H1 (cell line): ENCODE data around the gene ACAA1. TPM values are rescaled to one million over a fixed set of nuclear protein-coding genes. Genes with fewer than 3 reads are reported as not detected.

Experiments
- CTCF ChIA-PET: fragments of 300-600 bp; sonication (Branson Sonifier 250); formaldehyde crosslinking; loops from one replicate; lab custom pipeline; 2021; ENCODE audit not compliant: partially characterized antibody; lab: Charles Lee
- POLR2A ChIA-PET: fragments of 300-600 bp; sonication (Branson Sonifier 250); formaldehyde crosslinking; loops from one replicate; lab custom pipeline; 2021; ENCODE audit warnings: inconsistent platforms; ENCODE audit not compliant: partially characterized antibody; lab: Charles Lee
- DNase-seq, 2 experiments: peaks; one replicate each; pipeline versions ENCODE4 v3.0.0 to v3.0.0-alpha.2; 2010 to 2022; ENCODE audit warnings: low spot score in 2 of 2, low read depth in 1 of 2, mixed read lengths in 1 of 2
- FAIRE-seq: peaks from 2 replicates; lab custom pipeline; 2011; peaks lifted over from hg19 to GRCh38; lab: Jason Lieb, UNC
- H2AFZ ChIP-seq: 2 replicates; pipeline ENCODE4 v1.8.1; 2012; ENCODE audit warnings: low read length, inconsistent platforms
- H2AK5ac ChIP-seq: 2 replicates; pipeline ENCODE4 v1.6.1; 2013; ENCODE audit warnings: low read depth, low read length
- H2BK120ac ChIP-seq: replicated peaks from 2 replicates; pipeline ENCODE3; 2013; ENCODE audit warnings: low read depth, low read length, inconsistent platforms
- H2BK12ac ChIP-seq: 2 replicates; pipeline ENCODE4 v1.6.1; 2013; ENCODE audit warnings: low read depth, low read length
- H2BK15ac ChIP-seq: 2 replicates; pipeline ENCODE4 v1.6.1; 2013; ENCODE audit warnings: low read length
- H2BK20ac ChIP-seq: 2 replicates; pipeline ENCODE4 v1.6.1; 2013; ENCODE audit warnings: low read length
- H2BK5ac ChIP-seq: 2 replicates; pipeline ENCODE4 v1.6.1; 2013; ENCODE audit warnings: low read depth, low read length
- H3K14ac ChIP-seq: 2 replicates; pipeline ENCODE4 v1.6.1; 2013; ENCODE audit warnings: inconsistent platforms; ENCODE audit not compliant: insufficient read length
- H3K18ac ChIP-seq: 2 replicates; pipeline ENCODE4 v1.6.1; 2013; ENCODE audit warnings: low read length; ENCODE audit errors: extremely low read depth
- H3K23ac ChIP-seq: 2 replicates; pipeline ENCODE4 v1.6.1; 2013; ENCODE audit warnings: inconsistent platforms; ENCODE audit not compliant: insufficient read length
- H3K23me2 ChIP-seq: 2 replicates; pipeline ENCODE4 v1.6.1; 2013; ENCODE audit warnings: low read depth, low read length
- H3K27ac ChIP-seq: 2 replicates; pipeline ENCODE4 v1.6.1; 2011; ENCODE audit warnings: low read depth, low read length, inconsistent platforms
- H3K27me3 ChIP-seq, 4 experiments: replicated peaks in 1 of 4; 1 replicate in 1 of 4; 2 replicates in 3 of 4; pipeline versions ENCODE4 v1.6.1 to v1.8.1; 2011 to 2013; ENCODE audit warnings: low read length in 3 of 4, mild to moderate bottlenecking in 3 of 4, inconsistent platforms in 2 of 4, mixed read lengths in 2 of 4, moderate library complexity in 1 of 4; ENCODE audit not compliant: control insufficient read depth in 3 of 4, insufficient read depth in 3 of 4; ENCODE audit errors: extremely low read depth in 1 of 4
- H3K36me3 ChIP-seq, 4 experiments: 2 replicates each; pipeline versions ENCODE4 v1.6.1 to v1.8.1; 2011 to 2013; ENCODE audit warnings: mild to moderate bottlenecking in 4 of 4, low read length in 3 of 4, moderate library complexity in 2 of 4, control low read depth in 1 of 4, inconsistent platforms in 1 of 4; ENCODE audit not compliant: insufficient read depth in 4 of 4, control insufficient read depth in 2 of 4
- H3K4ac ChIP-seq: replicated peaks from 2 replicates; pipeline ENCODE3; 2013; ENCODE audit warnings: low read length, low read depth, mixed read lengths, inconsistent platforms; ENCODE audit not compliant: insufficient read length
- H3K4me1 ChIP-seq, 4 experiments: replicated peaks in 1 of 4; 1 replicate in 1 of 4; 2 replicates in 3 of 4; pipeline versions ENCODE4 v1.6.1 to v1.8.1; 2011 to 2013; ENCODE audit warnings: low read length in 3 of 4, inconsistent platforms in 2 of 4, mixed read lengths in 1 of 4; ENCODE audit not compliant: insufficient read depth in 4 of 4, control insufficient read depth in 3 of 4
- H3K4me2 ChIP-seq, 2 experiments: 2 replicates each; pipeline versions ENCODE4 v1.6.1 to v1.8.1; 2011 to 2013; ENCODE audit warnings: low read depth in 2 of 2, low read length in 2 of 2, control low read depth in 1 of 2, inconsistent platforms in 1 of 2, mild to moderate bottlenecking in 1 of 2; ENCODE audit not compliant: insufficient read depth in 1 of 2
- H3K4me3 ChIP-seq, 4 experiments: fragments of 200-600, 300-600 bp in 1 of 4; sonication (generic), shearing (Covaris generic), sonication (Bioruptor Twin) in 1 of 4; 2 replicates each; pipeline versions ENCODE4 v1.5.1 to v1.8.1; 2011 to 2016; ENCODE audit warnings: low read length in 4 of 4, low read depth in 3 of 4, control low read depth in 2 of 4, inconsistent platforms in 2 of 4, mild to moderate bottlenecking in 2 of 4, mixed read lengths in 1 of 4, moderate library complexity in 1 of 4; ENCODE audit not compliant: insufficient read depth in 2 of 4; ENCODE audit errors: extremely low read depth in 1 of 4
- H3K56ac ChIP-seq: replicated peaks from 2 replicates; pipeline ENCODE3; 2013; ENCODE audit warnings: low read depth, mild to moderate bottlenecking, mixed read lengths, low read length, inconsistent platforms; ENCODE audit not compliant: insufficient read length
- H3K79me1 ChIP-seq: 2 replicates; pipeline ENCODE4 v1.6.1; 2013; ENCODE audit warnings: low read depth, low read length, control low read depth
- H3K79me2 ChIP-seq, 2 experiments: 2 replicates each; pipeline versions ENCODE4 v1.6.1 to v1.8.1; 2012 to 2013; ENCODE audit warnings: low read length in 2 of 2, mild to moderate bottlenecking in 2 of 2, inconsistent platforms in 1 of 2; ENCODE audit not compliant: insufficient read depth in 2 of 2, control insufficient read depth in 1 of 2
- H3K9ac ChIP-seq, 4 experiments: replicated peaks in 1 of 4; 1 replicate in 1 of 4; 2 replicates in 3 of 4; pipeline versions ENCODE4 v1.6.1 to v1.8.1; 2011 to 2013; ENCODE audit warnings: low read depth in 3 of 4, low read length in 3 of 4, control low read depth in 2 of 4, mild to moderate bottlenecking in 2 of 4, moderate library complexity in 2 of 4, inconsistent platforms in 1 of 4; ENCODE audit errors: extremely low read depth in 1 of 4
- H3K9me3 ChIP-seq, 2 experiments: 2 replicates each; pipeline versions ENCODE4 v1.6.1 to v1.8.1; 2012 to 2013; ENCODE audit warnings: mild to moderate bottlenecking in 2 of 2, moderate library complexity in 2 of 2, control low read depth in 1 of 2, inconsistent platforms in 1 of 2, low read depth in 1 of 2, low read length in 1 of 2, mixed read lengths in 1 of 2; ENCODE audit not compliant: insufficient read depth in 2 of 2
- H4K20me1 ChIP-seq, 2 experiments: replicated peaks in 1 of 2; 2 replicates each; pipeline versions ENCODE3 to v1.8.1; 2011 to 2013; ENCODE audit warnings: inconsistent platforms in 2 of 2, low read length in 2 of 2, mild to moderate bottlenecking in 1 of 2; ENCODE audit not compliant: insufficient read depth in 2 of 2, control insufficient read depth in 1 of 2
- H4K5ac ChIP-seq: 2 replicates; pipeline ENCODE4 v1.6.1; 2013; ENCODE audit warnings: low read length, low read depth, mixed read lengths, inconsistent platforms; ENCODE audit not compliant: insufficient read length
- H4K8ac ChIP-seq: 2 replicates; pipeline ENCODE4 v1.8.0; 2013; ENCODE audit warnings: mild to moderate bottlenecking, moderate library complexity, low read length, inconsistent platforms; ENCODE audit not compliant: insufficient read depth; ENCODE audit errors: extremely low read depth
- H4K91ac ChIP-seq: replicated peaks from 2 replicates; pipeline ENCODE3; 2013; ENCODE audit warnings: low read length, mixed read lengths, inconsistent platforms; ENCODE audit not compliant: insufficient read length
- BRCA1 ChIP-seq: IDR thresholded peaks from 2 replicates; pipeline ENCODE4 v1.6.1; 2012; ENCODE audit warnings: low read depth, low read length, improper control_type of control experiment
- MAX ChIP-seq: IDR thresholded peaks from 2 replicates; pipeline ENCODE4 v1.6.1; 2012; ENCODE audit warnings: inconsistent platforms
- SRF ChIP-seq: IDR thresholded peaks from 2 replicates; pipeline ENCODE4 v1.6.1; 2011; ENCODE audit warnings: mild to moderate bottlenecking, low read depth, low read length, moderate library complexity
- TEAD4 ChIP-seq: IDR thresholded peaks from 2 replicates; pipeline ENCODE4 v1.6.1; 2012; ENCODE audit warnings: low read depth, low read length, inconsistent platforms, mixed read lengths
- WGBS, 2 experiments: shearing (Covaris generic) in 1 of 2; methylation state at CpG; one replicate each; pipeline versions ENCODE4 v1.1.6 to v1.1.7; 2013 to 2015; ENCODE audit warnings: low lambda C conversion rate in 2 of 2, mixed read lengths in 2 of 2, inconsistent platforms in 1 of 2, low coverage in 1 of 2, missing lambda C conversion rate in 1 of 2; ENCODE audit not compliant: insufficient replicate concordance in 2 of 2, insufficient coverage in 1 of 2, insufficient read length in 1 of 2; ENCODE audit errors: extremely low coverage in 1 of 2, missing lambda C conversion rate in 1 of 2; 5-methylcytosine and 5-hydroxymethylcytosine counted together
- polyA plus RNA-seq, 7 experiments: library from polyadenylated mRNA; depleted of rRNA in 3 of 7; stranded (reverse) in 5 of 7; unstranded in 2 of 7; fragments of >200 nt in 5 of 7; fragments of 200-250 nt in 2 of 7; gene quantifications; 1 replicate in 5 of 7; 2 replicates in 1 of 7; 4 replicates in 1 of 7; pipeline versions ENCODE4 v1.2.1 to v1.2.3, GENCODE V29; 2011 to 2013; ENCODE audit warnings: missing spikeins in 2 of 7, mixed read lengths in 2 of 7
- total RNA-seq: library from RNA; stranded (reverse); fragmentation: NEBNext Ultra II Directional; extraction: Animal tissue kit (Norgen Biotek cat#: 25700); gene quantifications from 2 replicates; pipeline ENCODE4 v1.2.1, GENCODE V29; 2021

ACAA1 gene
- total and polyA plus RNA-seq, 2 of the 8 experiments (the other 6 are each of a cell fraction or from before 2014, with no cell fraction given): 23.1 to 34.8 TPM

GRCh38 chr3:38099518-38099917, 37.4 kb downstream of the ACAA1 start:
- TF ChIP-seq BRCA1 (no peak), SRF (no peak), MAX (no peak), TEAD4 (no peak)
- no peaks in the 10 kb centered on the region for H4K20me1 ChIP-seq
- H2AFZ ChIP-seq: peak overlapping the region; percentile 50; the same call in 1 of the 2 replicates
- H2AK5ac ChIP-seq: no peak overlapping the region
- 71% methylated on average over 1 of the region's 5 CpGs; no CpG with 5 or more reads in 1 of the 2 experiments for WGBS, 2 experiments
- no peaks in the 10 kb centered on the region for H3K36me3 ChIP-seq
- no peak overlapping the region for H3K4ac ChIP-seq
- no peaks in the 10 kb centered on the region for H3K9me3 ChIP-seq
- CTCF ChIA-PET: interaction anchor here (0.6 to 7.9 kb wide), 5 partner anchors 18 to 199 kb away, joined by 3 to 54 read pairs (median 3); no protein-coding TSS in a partner anchor
- peaks cover 3 to 13% (median 5%) of the 10 kb centered on the region in 4 experiments; a peak in 6 of 7 replicates for H3K4me1 ChIP-seq
- no peak overlapping the region for H3K4me3 ChIP-seq
- peak overlapping the region; percentile 39; the same call in 1 of the 2 replicates for H2BK5ac ChIP-seq
- no peaks in the 10 kb centered on the region for H3K79me1 ChIP-seq
- H2BK20ac ChIP-seq: no peak overlapping the region
- H3K27ac ChIP-seq: no peak overlapping the region
- H3K79me2 ChIP-seq: no peaks in the 10 kb centered on the region
- no peak overlapping the region for H4K91ac ChIP-seq
- peak overlapping the region; percentile 66; the same call in 1 of the 2 replicates for H3K18ac ChIP-seq
- DNase-seq (no peak), FAIRE-seq (no peak)
- H3K27me3 ChIP-seq: peaks cover 0 to 2% (median 0%) of the 10 kb centered on the region in 4 experiments; a peak in 1 of 7 replicates
- H3K9ac ChIP-seq: no peak overlapping the region
- no peak overlapping the region; the same call in 1 of the 2 replicates for H2BK15ac ChIP-seq
- no peak overlapping the region for H2BK12ac ChIP-seq
- H2BK120ac ChIP-seq: no peak overlapping the region
- H4K5ac ChIP-seq: no peak overlapping the region
- H3K23me2 ChIP-seq: no peaks in the 10 kb centered on the region; the same call in 1 of the 2 replicates
- H3K23ac ChIP-seq: no peak overlapping the region
- no peak overlapping the region for H3K56ac ChIP-seq
- H3K14ac ChIP-seq: no peak overlapping the region
- H4K8ac ChIP-seq: peak overlapping the region; percentile 28; the same call in 1 of the 2 replicates
- POLR2A ChIA-PET: interaction anchor here (0.9 to 1.2 kb wide), 3 partner anchors 12 to 28 kb away, joined by 3 read pairs; no protein-coding TSS in a partner anchor
- H3K4me2 ChIP-seq: peak overlapping the region in 1 of 2 experiments; percentile 40; a peak in 2 of 4 replicates
